Mesendoderm (in vitro differentiated cells): Measurements from ENCODE around the gene FAM163B.
"Not testable (repeated sequence)": the region's sequence is repeated elsewhere in the genome, so short reads cannot be mapped to it uniquely, and the experiment has no call there.

Source experiments
- DNase-seq: peaks from one replicate; pipeline ENCODE4 v3.0.0; 2013
- H2AK5ac ChIP-seq: 2 replicates; pipeline ENCODE4 v1.6.1; 2013; ENCODE audit warnings: low read length, inconsistent platforms
- H2BK120ac ChIP-seq: 2 replicates; pipeline ENCODE4 v1.6.1; 2013; ENCODE audit warnings: low read depth, mild to moderate bottlenecking, low read length, moderate library complexity, mixed read lengths
- H2BK15ac ChIP-seq: replicated peaks from 2 replicates; pipeline ENCODE4 v1.6.1; 2013; ENCODE audit warnings: low read depth, mild to moderate bottlenecking, moderate library complexity
- H2BK5ac ChIP-seq: 2 replicates; pipeline ENCODE4 v1.6.1; 2013; ENCODE audit warnings: low read length, inconsistent platforms
- H3K18ac ChIP-seq: 2 replicates; pipeline ENCODE4 v1.6.1; 2013; ENCODE audit warnings: mild to moderate bottlenecking, low read length, mixed read lengths
- H3K23ac ChIP-seq: one replicate; pipeline ENCODE4 v1.6.1; 2013; ENCODE audit warnings: low read length
- H3K27ac ChIP-seq: 2 replicates; pipeline ENCODE4 v1.5.1; 2013; ENCODE audit warnings: low read depth, mild to moderate bottlenecking, inconsistent platforms, low read length, moderate library complexity
- H3K27me3 ChIP-seq: 2 replicates; pipeline ENCODE4 v1.6.1; 2013; ENCODE audit warnings: low read length, control low read depth, mild to moderate bottlenecking, inconsistent platforms; ENCODE audit not compliant: insufficient read depth, poor library complexity
- H3K36me3 ChIP-seq: 2 replicates; pipeline ENCODE4 v1.6.1; 2013; ENCODE audit warnings: low read length, inconsistent platforms; ENCODE audit not compliant: control insufficient read depth, insufficient read depth
- H3K4ac ChIP-seq: one replicate; pipeline ENCODE4 v1.6.1; 2013; ENCODE audit warnings: low read depth, mild to moderate bottlenecking, low read length, moderate library complexity
- H3K4me1 ChIP-seq: 2 replicates; pipeline ENCODE4 v1.6.1; 2013; ENCODE audit warnings: low read depth, low read length, inconsistent platforms; ENCODE audit not compliant: control insufficient read depth
- H3K4me2 ChIP-seq: 2 replicates; pipeline ENCODE4 v1.6.1; 2013; ENCODE audit warnings: low read length
- H3K4me3 ChIP-seq: 2 replicates; pipeline ENCODE4 v1.5.1; 2013; ENCODE audit warnings: mild to moderate bottlenecking, low read length
- H3K56ac ChIP-seq: one replicate; pipeline ENCODE4 v1.6.1; 2013; ENCODE audit warnings: low read length
- H3K79me1 ChIP-seq: 2 replicates; pipeline ENCODE4 v1.6.1; 2013; ENCODE audit warnings: low read length, inconsistent platforms
- H3K79me2 ChIP-seq: 2 replicates; pipeline ENCODE4 v1.6.1; 2013; ENCODE audit warnings: mild to moderate bottlenecking, low read length; ENCODE audit not compliant: control insufficient read depth, insufficient read depth
- H3K9ac ChIP-seq: 2 replicates; pipeline ENCODE4 v1.6.1; 2013; ENCODE audit warnings: low read length, inconsistent platforms
- H4K5ac ChIP-seq: one replicate; pipeline ENCODE4 v1.6.1; 2013; ENCODE audit warnings: low read length
- H4K8ac ChIP-seq: one replicate; pipeline ENCODE4 v1.6.1; 2013; ENCODE audit warnings: low read depth, mild to moderate bottlenecking, control low read depth, low read length, moderate library complexity
- WGBS: extraction: QIAGEN DNeasy Blood & Tissue Kit; methylation state at CpG from one replicate; pipeline ENCODE4 v1.1.7; 2013; ENCODE audit warnings: low lambda C conversion rate, missing lambda C conversion rate; ENCODE audit not compliant: insufficient coverage; ENCODE audit errors: extremely low coverage; 5-methylcytosine and 5-hydroxymethylcytosine counted together

FAM163B gene

GRCh38 chr9:133627341-133627740, 18.2 kb upstream of the FAM163B start:
- H3K4me1 ChIP-seq: no peaks in the 10 kb centered on the region
- no peaks in the 10 kb centered on the region for H3K79me2 ChIP-seq
- no peaks in the 10 kb centered on the region for H3K27me3 ChIP-seq

GRCh38 chr9:133626008-133626407, 16.8 kb upstream of the FAM163B start:
- H3K4me1 ChIP-seq, H3K56ac ChIP-seq, DNase-seq, H3K9ac ChIP-seq, H3K18ac ChIP-seq, H3K79me2 ChIP-seq, H2AK5ac ChIP-seq, H3K4me2 ChIP-seq, H3K36me3 ChIP-seq, H4K5ac ChIP-seq, H3K27ac ChIP-seq, H3K4me3 ChIP-seq, H3K27me3 ChIP-seq, H3K23ac ChIP-seq, H2BK120ac ChIP-seq, H3K4ac ChIP-seq, H3K79me1 ChIP-seq, H2BK5ac ChIP-seq, H2BK15ac ChIP-seq, H4K8ac ChIP-seq: not testable (repeated sequence)

More at GRCh38 chr9:133627341-133627740, 18.2 kb upstream of the FAM163B start:
- H3K4ac ChIP-seq: no peak overlapping the region
- no peak overlapping the region for H3K4me2 ChIP-seq
- no peak overlapping the region for H3K9ac ChIP-seq
- no peak overlapping the region for H3K23ac ChIP-seq
- DNase-seq: no peak
- H3K56ac ChIP-seq: no peak overlapping the region
- no peaks in the 10 kb centered on the region for H3K79me1 ChIP-seq
- no CpG with 5 or more reads among the region's 3 CpGs for WGBS
- H2BK120ac ChIP-seq: no peak overlapping the region
- no peak overlapping the region for H2BK5ac ChIP-seq
- H3K18ac ChIP-seq: no peak overlapping the region
- H2BK15ac ChIP-seq: no peak overlapping the region
- H4K5ac ChIP-seq: no peak overlapping the region
- H2AK5ac ChIP-seq: no peak overlapping the region
- no peak overlapping the region for H4K8ac ChIP-seq
- no peaks in the 10 kb centered on the region for H3K36me3 ChIP-seq
- no peak overlapping the region for H3K4me3 ChIP-seq
- no peak overlapping the region for H3K27ac ChIP-seq

- Histone ChIP-seq H3K23ac (no peak overlapping the region), H3K4me2 (no peak overlapping the region), H2BK5ac (no peak overlapping the region), H3K79me2 (no peaks in the 10 kb centered on the region), H3K18ac (no peak overlapping the region), H3K36me3 (no peaks in the 10 kb centered on the region), H3K4ac (no peak overlapping the region), H4K8ac (no peak overlapping the region), H3K27ac (no peak overlapping the region), H3K4me3 (no peak overlapping the region), H3K27me3 (no peaks in the 10 kb centered on the region), H3K56ac (no peak overlapping the region), H2BK120ac (no peak overlapping the region), H2AK5ac (no peak overlapping the region), H3K4me1 (no peaks in the 10 kb centered on the region), H2BK15ac (no peak overlapping the region), H3K79me1 (no peaks in the 10 kb centered on the region), H3K9ac (no peak overlapping the region), H4K5ac (no peak overlapping the region)
- no CpG with 5 or more reads among the region's 5 CpGs for WGBS
- DNase-seq: no peak
Measured at GRCh38 chr9:133622555-133622954, 13.4 kb upstream of the FAM163B start.

- H3K4me2 ChIP-seq: no peak overlapping the region
- H2BK5ac ChIP-seq: no peak overlapping the region
- no CpG with 5 or more reads among the region's 11 CpGs for WGBS
- DNase-seq: no peak
- no peak overlapping the region for H3K4ac ChIP-seq
- H3K56ac ChIP-seq: no peak overlapping the region
- H3K9ac ChIP-seq: no peak overlapping the region
- H3K18ac ChIP-seq: no peak overlapping the region
- no peaks in the 10 kb centered on the region for H3K27me3 ChIP-seq
- no peaks in the 10 kb centered on the region for H3K36me3 ChIP-seq
- H4K8ac ChIP-seq: no peak overlapping the region
- H3K79me1 ChIP-seq: no peaks in the 10 kb centered on the region
- H3K79me2 ChIP-seq: no peaks in the 10 kb centered on the region
- H2BK15ac ChIP-seq: no peak overlapping the region
- no peak overlapping the region for H2AK5ac ChIP-seq
- H2BK120ac ChIP-seq: no peak overlapping the region
- H3K27ac ChIP-seq: no peak overlapping the region
- no peak overlapping the region for H4K5ac ChIP-seq
- no peak overlapping the region for H3K23ac ChIP-seq
- H3K4me1 ChIP-seq: no peaks in the 10 kb centered on the region
- H3K4me3 ChIP-seq: no peak overlapping the region
Measured at GRCh38 chr9:133621725-133622267, 12.6 kb upstream of the FAM163B start.

- no peaks in the 10 kb centered on the region for H3K36me3 ChIP-seq
- no peak overlapping the region for H4K5ac ChIP-seq
- H3K27ac ChIP-seq: no peak overlapping the region
- H3K79me1 ChIP-seq: no peaks in the 10 kb centered on the region
- H3K27me3 ChIP-seq: no peaks in the 10 kb centered on the region
- H2BK5ac ChIP-seq: no peak overlapping the region
- H3K4ac ChIP-seq: no peak overlapping the region
- no peak overlapping the region for H3K4me3 ChIP-seq
- H3K56ac ChIP-seq: no peak overlapping the region
- no peak for DNase-seq
- H2AK5ac ChIP-seq: no peak overlapping the region
- WGBS: no CpG with 5 or more reads among the region's 8 CpGs
- H3K23ac ChIP-seq: no peak overlapping the region
- H3K4me2 ChIP-seq: no peak overlapping the region
- H3K18ac ChIP-seq: no peak overlapping the region
- no peaks in the 10 kb centered on the region for H3K79me2 ChIP-seq
- no peak overlapping the region for H2BK15ac ChIP-seq
- no peak overlapping the region for H3K9ac ChIP-seq
- H4K8ac ChIP-seq: no peak overlapping the region
- no peak overlapping the region for H2BK120ac ChIP-seq
- no peaks in the 10 kb centered on the region for H3K4me1 ChIP-seq
Measured at GRCh38 chr9:133619791-133620190, 10.6 kb upstream of the FAM163B start.

- no CpG with 5 or more reads among the region's 10 CpGs for WGBS
- H3K23ac ChIP-seq: no peak overlapping the region
- H3K79me1 ChIP-seq: no peaks in the 10 kb centered on the region
- H3K4me2 ChIP-seq: no peak overlapping the region
- no peak overlapping the region for H3K9ac ChIP-seq
- no peak overlapping the region for H2BK5ac ChIP-seq
- no peak overlapping the region for H4K8ac ChIP-seq
- no peak overlapping the region for H2AK5ac ChIP-seq
- no peak for DNase-seq
- no peak overlapping the region for H3K56ac ChIP-seq
- H2BK120ac ChIP-seq: no peak overlapping the region
- H3K79me2 ChIP-seq: no peaks in the 10 kb centered on the region
- no peak overlapping the region for H3K4ac ChIP-seq
- no peak overlapping the region for H2BK15ac ChIP-seq
- H3K4me3 ChIP-seq: no peak overlapping the region
- H3K18ac ChIP-seq: no peak overlapping the region
- H3K27ac ChIP-seq: no peak overlapping the region
- H3K4me1 ChIP-seq: no peaks in the 10 kb centered on the region
- no peak overlapping the region for H4K5ac ChIP-seq
- H3K36me3 ChIP-seq: no peaks in the 10 kb centered on the region
- no peaks in the 10 kb centered on the region for H3K27me3 ChIP-seq
Measured at GRCh38 chr9:133618726-133619125, 9.5 kb upstream of the FAM163B start.
